ENCODE measurements around the gene EPHB2. TPM values are rescaled to one million over a fixed set of nuclear protein-coding genes. Genes with fewer than 3 reads are reported as not detected.
"Not testable (repeated sequence)": the region's sequence is repeated elsewhere in the genome, so short reads cannot be mapped to it uniquely, and the experiment has no call there.

EPHB2 gene
- total RNA-seq, 2 donors from 2014 or later: not detected

DNA sequence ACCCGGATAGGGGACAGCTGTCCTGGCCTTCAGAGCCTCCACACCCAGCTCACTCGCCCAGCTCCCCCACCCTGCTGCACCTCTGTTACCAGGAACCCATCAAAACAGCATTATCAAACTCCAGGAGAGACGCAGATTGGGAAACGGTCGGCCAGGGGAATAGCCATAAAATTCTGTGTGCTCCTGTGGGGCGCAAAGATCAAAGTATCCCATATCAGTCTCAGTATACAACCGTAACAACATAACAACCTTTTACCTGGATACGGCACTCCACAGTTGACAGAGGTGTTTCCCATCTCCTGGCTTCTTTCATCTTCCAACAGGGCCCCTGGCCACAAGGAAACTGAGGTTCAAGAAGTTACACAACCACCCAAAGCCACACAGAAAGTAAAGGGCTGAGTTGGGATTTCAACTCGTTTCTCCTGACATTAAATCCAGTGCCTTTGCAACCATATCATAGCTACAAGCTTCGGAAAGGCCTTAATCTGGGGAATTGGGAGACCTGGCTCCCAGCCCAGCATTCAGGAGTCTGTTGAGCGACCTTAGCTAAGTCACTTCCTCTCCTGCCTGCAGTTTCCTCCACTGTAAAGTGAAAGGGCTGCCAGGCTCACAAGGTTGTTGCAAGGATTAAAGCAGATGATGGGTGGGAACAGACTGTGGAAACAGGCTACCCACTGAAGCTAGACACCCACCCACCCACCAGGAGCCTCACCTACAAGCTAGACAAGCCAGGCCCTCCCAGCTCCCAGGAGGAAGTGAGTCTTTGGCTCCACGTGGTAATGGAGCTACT is 8.1 kb upstream of the EPHB2 start:
- H3K4me1 Mint-ChIP-seq (ENCODE audit: low read depth in 2 of 2): no peaks in the 10 kb centered on the region
- H3K27ac Mint-ChIP-seq: no peak overlapping the region
- DNase-seq (ENCODE audit: low spot score): no peak
- no peak for ATAC-seq
- H3K27me3 Mint-ChIP-seq: no peaks in the 10 kb centered on the region
- no peaks in the 10 kb centered on the region for H3K9me3 Mint-ChIP-seq
- H3K36me3 Mint-ChIP-seq: no peaks in the 10 kb centered on the region
- H3K4me3 Mint-ChIP-seq: no peak overlapping the region

DNA sequence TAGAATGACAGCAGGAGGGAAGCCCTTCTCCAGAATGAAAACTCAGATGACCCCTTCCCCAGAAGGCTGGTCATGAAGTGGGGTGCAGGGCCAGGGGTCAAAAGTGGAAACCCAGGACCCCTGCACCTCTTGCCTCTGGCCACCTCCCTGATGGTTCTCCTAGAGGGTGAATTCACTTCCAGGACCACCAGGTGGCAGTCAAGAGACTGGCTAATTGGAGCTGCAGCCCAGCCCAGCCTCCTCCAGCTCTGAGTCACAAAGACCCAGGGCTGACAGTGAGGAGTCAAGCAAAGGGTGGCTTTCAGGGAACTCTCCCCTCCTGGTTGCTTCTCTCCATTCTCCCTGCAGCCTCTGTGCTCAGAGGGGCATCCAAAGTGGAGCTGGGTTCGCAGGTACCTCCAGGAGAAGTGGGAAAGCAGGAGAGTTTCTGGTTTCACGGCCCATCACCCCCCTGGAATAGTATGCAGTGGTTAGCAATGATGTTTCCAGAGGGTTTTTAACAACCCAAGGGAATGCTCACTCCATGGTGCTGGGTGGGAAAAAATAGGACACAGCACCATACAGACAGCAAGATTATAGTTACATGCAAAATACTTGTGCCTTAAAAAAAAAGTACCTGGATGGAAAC is 6.1 kb upstream of the EPHB2 start:
- Mint-ChIP-seq H3K4me3 (no peak overlapping the region), H3K9me3 (no peaks in the 10 kb centered on the region), H3K36me3 (no peaks in the 10 kb centered on the region), H3K4me1 (ENCODE audit: low read depth in 2 of 2) (no peaks in the 10 kb centered on the region), H3K27me3 (peaks cover 14 to 18% of the 10 kb centered on the region in 2 donors), H3K27ac (no peak overlapping the region)
- DNase-seq (ENCODE audit: low spot score): peak; percentile 71
- peak; percentile 82 to 85 for ATAC-seq

DNA sequence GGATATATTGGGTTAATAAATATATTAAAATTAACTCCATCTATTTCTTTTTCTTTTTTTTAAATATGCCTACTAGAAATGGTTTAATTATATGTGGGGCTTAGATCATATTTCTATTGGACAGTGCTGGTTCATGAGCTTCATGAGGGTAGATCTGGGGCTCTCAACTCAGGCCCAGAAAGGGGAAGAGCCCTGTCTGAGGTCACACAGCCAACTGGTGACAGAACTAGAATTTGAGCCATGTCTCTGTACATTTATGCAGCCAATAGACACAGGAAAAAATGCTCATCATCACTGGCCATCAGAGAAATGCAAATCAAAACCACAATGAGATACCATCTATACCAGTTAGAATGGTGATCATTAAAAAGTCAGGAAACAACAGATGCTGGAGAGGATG is 5.1 kb upstream of the EPHB2 start:
- H3K4me3 Mint-ChIP-seq: no peak overlapping the region
- no peaks in the 10 kb centered on the region for H3K36me3 Mint-ChIP-seq
- H3K4me1 Mint-ChIP-seq (ENCODE audit: low read depth in 2 of 2): no peaks in the 10 kb centered on the region
- H3K9me3 Mint-ChIP-seq: no peaks in the 10 kb centered on the region
- no peak overlapping the region for H3K27ac Mint-ChIP-seq
- DNase-seq (ENCODE audit: low spot score): no peak
- ATAC-seq: no peak
- H3K27me3 Mint-ChIP-seq: peaks cover 17 to 24% of the 10 kb centered on the region in 2 donors

DNA sequence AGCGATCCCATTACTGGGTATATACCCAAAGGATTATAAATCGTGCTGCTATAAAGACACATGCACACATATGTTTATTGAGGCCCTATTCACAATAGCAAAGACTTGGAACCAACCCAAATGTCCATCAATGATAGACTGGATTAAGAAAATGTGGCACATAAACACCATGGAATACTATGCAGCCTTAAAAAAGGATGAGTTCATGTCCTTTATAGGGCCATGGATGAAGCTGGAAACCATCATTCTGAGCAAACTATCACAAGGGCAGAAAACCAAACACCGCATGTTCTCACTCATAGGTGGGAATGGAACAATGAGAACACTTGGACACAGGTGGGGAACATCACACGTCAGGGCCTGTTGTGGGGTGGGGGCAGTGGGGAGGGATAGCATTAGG is 4.5 kb upstream of the EPHB2 start:
- not testable (repeated sequence) for H3K27ac Mint-ChIP-seq, H3K36me3 Mint-ChIP-seq, H3K4me3 Mint-ChIP-seq

DNA sequence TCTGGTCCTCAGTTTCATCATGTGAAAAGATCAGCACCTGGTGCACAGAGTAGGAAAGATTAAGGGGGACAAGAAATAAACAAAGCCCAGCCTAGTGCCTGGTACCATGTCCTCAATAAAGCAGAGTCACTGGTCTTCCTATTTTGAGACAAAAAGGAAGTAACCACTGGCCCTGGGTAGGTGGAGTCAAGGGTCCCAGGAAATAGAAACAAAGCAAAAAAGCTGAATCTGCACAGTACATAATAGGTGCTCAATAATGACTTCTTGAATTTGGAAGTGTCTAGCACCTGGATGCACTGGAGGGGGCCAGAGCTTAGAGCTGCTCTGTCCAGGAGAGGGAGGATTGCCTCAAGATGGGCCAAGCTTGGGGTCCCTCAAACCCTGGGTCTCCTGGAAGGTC is 1.9 kb upstream of the EPHB2 start:
- no peaks in the 10 kb centered on the region for H3K9me3 Mint-ChIP-seq
- peaks cover 25 to 31% of the 10 kb centered on the region in 2 donors for H3K27me3 Mint-ChIP-seq
- DNase-seq (ENCODE audit: low spot score): peak; percentile 13
- no peaks in the 10 kb centered on the region for H3K4me1 Mint-ChIP-seq (ENCODE audit: low read depth in 2 of 2)
- peak overlapping the region; percentile 36 for H3K4me3 Mint-ChIP-seq
- ATAC-seq: no peak
- H3K36me3 Mint-ChIP-seq: no peaks in the 10 kb centered on the region
- H3K27ac Mint-ChIP-seq: no peak overlapping the region

More for the DNA sequence above, 4.5 kb upstream of the EPHB2 start:
- DNase-seq (ENCODE audit: low spot score): peak; percentile 5
- peaks cover 17 to 24% of the 10 kb centered on the region in 2 donors for H3K27me3 Mint-ChIP-seq
- not testable (repeated sequence) for H3K4me1 Mint-ChIP-seq (ENCODE audit: low read depth in 2 of 2); H3K9me3 Mint-ChIP-seq; ATAC-seq

DNA sequence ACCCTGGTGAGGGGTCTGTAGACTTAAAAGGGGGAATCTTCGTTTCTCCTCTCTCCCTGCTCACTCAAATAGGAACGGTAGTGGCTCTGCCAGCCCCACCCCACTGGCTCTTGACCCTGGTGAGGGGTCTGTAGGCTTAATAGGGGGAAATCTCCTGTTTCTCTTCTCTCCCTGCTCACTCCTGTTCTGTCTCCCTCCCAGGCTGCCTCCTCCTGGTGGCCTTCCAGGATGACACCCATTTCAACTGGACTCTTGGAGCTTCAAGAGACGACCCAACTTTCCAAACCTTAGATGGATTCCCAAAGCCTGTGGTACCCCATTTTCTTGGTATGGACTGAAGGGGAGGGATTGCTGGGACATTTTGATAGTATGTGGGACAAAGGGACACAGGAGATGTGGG is 1.4 kb upstream of the EPHB2 start:
- ATAC-seq: no peak
- Mint-ChIP-seq H3K36me3 (no peaks in the 10 kb centered on the region), H3K27ac (no peak overlapping the region), H3K4me3 (peak overlapping the region; percentile 51), H3K27me3 (peaks cover 29 to 36% of the 10 kb centered on the region in 2 donors), H3K9me3 (no peaks in the 10 kb centered on the region), H3K4me1 (ENCODE audit: low read depth in 2 of 2) (no peaks in the 10 kb centered on the region)
- DNase-seq (ENCODE audit: low spot score): peak; percentile 6

DNA sequence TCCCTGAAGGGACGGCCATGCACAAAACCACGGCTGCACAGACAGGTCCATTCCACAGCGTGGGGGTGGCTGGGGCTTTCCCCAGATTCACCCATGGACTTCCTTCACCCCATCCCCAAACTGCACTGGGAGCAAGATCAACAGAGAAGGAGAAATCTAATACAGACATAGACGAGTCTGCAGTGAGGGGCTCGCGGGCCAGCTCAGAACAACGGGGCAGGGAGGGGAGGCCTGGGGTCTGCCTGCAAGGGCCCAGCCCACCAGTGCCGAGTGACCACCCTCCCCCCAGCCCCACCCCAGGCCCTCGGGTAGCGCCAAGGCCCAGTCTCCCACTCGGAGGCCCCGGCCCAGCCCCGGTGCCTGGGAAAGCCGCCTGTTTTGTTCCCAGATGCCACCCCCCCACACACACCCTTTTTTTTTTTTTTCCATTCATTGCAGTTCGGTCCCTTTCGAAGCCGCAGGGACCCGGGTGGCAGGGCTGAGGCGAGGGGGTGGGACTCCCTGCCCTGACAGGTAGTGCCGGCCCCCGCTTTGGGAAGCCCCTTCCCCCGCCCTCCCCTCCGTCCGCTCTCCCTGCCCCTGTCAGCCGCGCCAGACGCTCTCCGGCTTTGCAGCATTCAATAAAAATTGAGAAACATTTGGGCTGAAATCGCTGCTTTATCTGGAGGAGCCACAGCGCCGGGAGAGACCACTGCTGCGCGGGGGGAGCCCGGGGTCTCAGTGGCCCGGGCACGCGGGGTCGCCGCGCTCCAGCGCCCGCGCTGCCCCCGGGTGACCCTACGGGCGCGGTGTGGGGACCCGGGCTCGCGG is 543 bp upstream of the EPHB2 start:
- peak overlapping the region; percentile 51 for H3K4me3 Mint-ChIP-seq
- ATAC-seq (peak in 1 of 2 donors; percentile 12), DNase-seq (ENCODE audit: low spot score) (peak; percentile 38)
- no peaks in the 10 kb centered on the region for H3K9me3 Mint-ChIP-seq
- no peaks in the 10 kb centered on the region for H3K36me3 Mint-ChIP-seq
- no peaks in the 10 kb centered on the region for H3K4me1 Mint-ChIP-seq (ENCODE audit: low read depth in 2 of 2)
- H3K27ac Mint-ChIP-seq: no peak overlapping the region
- H3K27me3 Mint-ChIP-seq: peaks cover 35 to 43% of the 10 kb centered on the region in 2 donors

DNA sequence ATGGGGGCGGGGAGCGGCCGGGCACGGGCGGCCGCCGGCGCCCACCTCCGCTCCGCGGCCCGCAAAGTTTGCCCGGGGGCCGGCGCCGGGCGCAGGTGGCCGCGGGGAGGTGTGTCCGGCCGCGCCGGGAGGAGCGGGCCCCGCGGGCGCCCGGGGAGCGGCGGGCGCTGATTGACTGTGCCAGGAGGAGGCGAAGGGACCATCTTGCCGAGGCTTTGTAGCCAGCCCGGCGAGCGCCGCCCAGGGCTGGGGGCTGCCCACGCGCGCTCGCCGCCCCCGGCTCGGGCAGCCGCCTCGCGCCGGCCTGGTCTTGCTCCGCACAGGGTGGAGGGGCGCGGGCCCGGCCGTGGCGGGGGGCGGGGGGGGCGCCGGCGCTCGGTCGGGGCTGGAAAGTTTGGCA is 432 bp downstream of the EPHB2 start:
- H3K4me3 Mint-ChIP-seq: no peak overlapping the region
- H3K36me3 Mint-ChIP-seq: no peaks in the 10 kb centered on the region
- peaks cover 38 to 45% of the 10 kb centered on the region in 2 donors for H3K27me3 Mint-ChIP-seq
- H3K27ac Mint-ChIP-seq: no peak overlapping the region
- DNase-seq (ENCODE audit: low spot score) (peak; percentile 22), ATAC-seq (no peak)
- H3K4me1 Mint-ChIP-seq (ENCODE audit: low read depth in 2 of 2): no peaks in the 10 kb centered on the region
- H3K9me3 Mint-ChIP-seq: no peaks in the 10 kb centered on the region

DNA sequence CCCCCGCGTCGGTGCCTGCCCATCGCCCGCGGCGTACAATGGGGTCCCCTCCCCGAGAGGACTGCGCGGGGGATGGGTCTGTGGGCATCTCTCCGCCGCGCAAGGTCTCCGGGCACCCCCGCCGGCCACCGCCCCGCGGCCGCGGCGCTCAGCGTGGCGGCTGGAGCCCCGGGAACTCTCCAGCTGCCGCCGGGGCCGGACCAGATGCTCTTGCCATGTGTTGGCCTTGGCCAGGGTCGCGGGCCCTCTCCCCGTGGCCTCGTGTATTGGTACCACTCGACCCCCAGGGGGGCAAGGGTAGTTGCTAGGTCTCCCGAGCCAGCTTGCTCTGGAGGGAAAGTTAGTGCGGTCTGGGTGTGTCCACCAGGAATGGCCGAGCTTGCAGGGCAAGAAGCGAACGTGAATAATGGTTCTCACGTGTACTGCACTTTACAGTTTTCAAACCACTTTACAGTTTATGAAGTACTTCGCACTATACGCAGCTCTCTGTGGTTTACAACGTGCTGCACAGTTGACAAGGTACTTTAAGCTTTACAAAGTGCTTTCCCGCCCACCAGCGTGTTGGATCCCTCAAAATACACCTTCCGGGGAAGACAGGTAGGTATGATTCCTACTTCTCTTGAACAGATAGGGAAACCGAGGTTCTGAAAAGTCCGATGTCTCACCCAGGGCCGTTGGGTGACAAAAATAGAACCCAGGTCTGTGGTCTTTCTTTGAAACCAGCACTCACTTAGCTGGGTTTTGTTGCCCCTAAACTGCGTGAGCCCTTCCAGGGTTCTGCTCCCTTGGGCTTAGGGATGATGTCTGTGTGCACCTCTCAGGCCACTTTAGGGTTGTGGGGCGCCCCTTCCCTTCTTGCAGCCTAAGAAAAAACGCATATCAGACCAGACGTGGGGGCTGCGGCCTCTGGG is 1.2 kb downstream of the EPHB2 start:
- peaks cover 38 to 45% of the 10 kb centered on the region in 2 donors for H3K27me3 Mint-ChIP-seq
- peak overlapping the region; percentile 38 for H3K4me3 Mint-ChIP-seq
- no peak for ATAC-seq
- peak; percentile 51 for DNase-seq (ENCODE audit: low spot score)
- no peaks in the 10 kb centered on the region for H3K4me1 Mint-ChIP-seq (ENCODE audit: low read depth in 2 of 2)
- no peaks in the 10 kb centered on the region for H3K36me3 Mint-ChIP-seq
- H3K27ac Mint-ChIP-seq: no peak overlapping the region
- no peaks in the 10 kb centered on the region for H3K9me3 Mint-ChIP-seq

DNA sequence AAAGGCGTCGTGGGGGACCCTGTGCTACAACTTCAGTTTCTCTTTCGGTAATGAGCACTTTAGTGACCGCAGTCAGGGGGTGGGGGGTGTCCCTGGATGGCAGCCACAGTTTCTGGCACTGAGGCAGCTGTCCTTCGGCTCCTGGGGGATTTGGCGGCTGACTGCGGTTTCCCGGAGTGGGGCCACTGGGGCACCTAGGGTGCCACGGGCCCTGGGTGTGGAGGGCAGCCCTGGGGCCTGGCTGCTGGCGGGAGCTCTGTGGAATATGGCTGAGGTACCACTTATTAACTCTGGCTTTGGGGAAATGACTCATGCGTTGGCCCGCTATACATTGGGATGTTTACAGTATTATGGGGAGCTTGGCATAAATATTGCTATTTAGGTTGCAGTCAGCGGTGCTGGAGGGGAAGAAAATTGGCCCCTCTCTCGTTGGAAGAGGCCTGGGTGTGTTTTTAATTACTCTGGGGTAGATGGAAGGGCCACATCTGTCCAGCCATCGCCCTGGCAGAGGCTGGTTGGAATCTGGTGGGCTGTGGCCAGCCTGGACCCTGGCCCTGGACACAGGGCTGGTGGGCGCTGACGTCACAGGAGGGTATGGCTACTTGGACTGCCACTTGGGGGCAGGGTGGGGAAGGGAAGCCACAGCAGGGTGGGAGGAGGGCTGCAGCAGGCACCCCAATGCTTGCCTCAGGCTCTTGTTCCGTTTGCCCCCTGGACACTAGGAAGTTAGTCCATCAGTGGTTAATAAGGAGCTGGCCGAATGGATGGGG is 2.0 kb downstream of the EPHB2 start:
- H3K9me3 Mint-ChIP-seq: no peaks in the 10 kb centered on the region
- peak in 1 of 2 donors; percentile 58 for ATAC-seq
- H3K4me3 Mint-ChIP-seq: peak overlapping the region; percentile 38
- H3K4me1 Mint-ChIP-seq (ENCODE audit: low read depth in 2 of 2): no peaks in the 10 kb centered on the region
- H3K36me3 Mint-ChIP-seq: no peaks in the 10 kb centered on the region
- peak; percentile 41 for DNase-seq (ENCODE audit: low spot score)
- peaks cover 38 to 44% of the 10 kb centered on the region in 2 donors for H3K27me3 Mint-ChIP-seq
- no peak overlapping the region for H3K27ac Mint-ChIP-seq

DNA sequence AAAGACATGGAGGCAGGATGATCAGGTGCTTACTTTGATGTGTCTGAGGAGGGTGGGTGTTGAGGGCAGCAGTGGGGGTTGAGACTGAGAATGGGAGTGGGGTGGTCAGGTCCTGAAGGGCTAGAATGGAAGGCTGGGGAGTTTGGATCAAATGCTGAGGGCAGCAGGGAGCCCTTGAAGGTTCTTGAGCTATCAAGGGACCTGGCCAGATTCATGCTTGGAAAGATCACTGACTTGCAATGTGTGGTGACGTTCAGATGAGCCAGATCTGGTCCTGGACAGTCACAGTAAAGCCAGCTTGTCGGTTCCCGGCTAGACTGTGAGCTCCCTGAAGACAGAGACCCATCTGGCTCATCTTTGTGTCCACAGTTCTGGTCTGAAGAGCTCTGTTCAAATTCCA is 3.8 kb downstream of the EPHB2 start:
- Mint-ChIP-seq H3K27me3 (peaks cover 25 to 28% of the 10 kb centered on the region in 2 donors), H3K36me3 (no peaks in the 10 kb centered on the region), H3K9me3 (no peaks in the 10 kb centered on the region), H3K4me3 (no peak overlapping the region), H3K4me1 (ENCODE audit: low read depth in 2 of 2) (no peaks in the 10 kb centered on the region), H3K27ac (no peak overlapping the region)
- ATAC-seq (no peak), DNase-seq (ENCODE audit: low spot score) (no peak)

DNA sequence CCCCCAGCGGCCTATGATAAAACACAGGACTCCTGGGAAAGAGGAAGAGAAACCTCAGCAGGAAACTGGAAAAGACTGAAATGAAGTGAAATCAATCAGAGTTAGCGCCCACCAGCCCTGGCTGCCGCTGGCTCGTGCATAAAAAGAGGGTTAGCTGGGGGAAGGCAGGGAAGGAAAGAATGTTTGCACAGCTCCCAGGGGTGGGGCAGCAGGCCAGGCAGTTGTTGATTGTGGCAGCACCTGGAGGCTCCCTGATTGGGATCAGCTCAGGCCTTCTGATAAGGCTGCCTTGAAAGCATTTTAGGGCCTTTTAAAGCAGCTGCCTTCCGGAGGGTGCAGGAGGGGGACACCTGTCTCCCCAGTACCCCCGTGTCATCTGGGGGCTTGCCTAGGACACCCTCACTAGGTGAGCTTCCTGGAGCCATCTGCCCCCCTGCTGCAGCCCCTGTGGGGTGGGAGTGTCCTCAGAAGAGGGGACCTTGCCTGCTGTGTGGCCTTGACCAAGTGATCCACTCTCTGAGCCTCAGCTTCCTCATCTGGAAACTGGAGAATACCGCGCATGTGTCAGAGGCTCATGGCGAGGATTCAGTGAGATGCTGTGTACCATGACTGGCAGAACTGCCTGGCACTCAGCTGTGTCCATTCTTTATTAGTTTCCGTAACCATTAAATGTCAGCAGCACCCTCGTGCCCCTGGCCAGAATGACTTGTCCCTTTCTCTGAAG is 6.6 kb downstream of the EPHB2 start:
- no peak for DNase-seq (ENCODE audit: low spot score)
- Mint-ChIP-seq H3K27me3 (peaks cover 21% of the 10 kb centered on the region in 2 donors), H3K27ac (no peak overlapping the region), H3K4me1 (ENCODE audit: low read depth in 2 of 2) (no peaks in the 10 kb centered on the region), H3K36me3 (no peaks in the 10 kb centered on the region), H3K9me3 (no peaks in the 10 kb centered on the region), H3K4me3 (no peak overlapping the region)
- no peak for ATAC-seq
